D341Med (cell line): ENCODE results near the gene PALMD.

ENCODE experiments used
- DNase-seq: peaks from one replicate; pipeline ENCODE4 v3.0.0; 2012; ENCODE audit warnings: low spot score

The PALMD gene, protein sequence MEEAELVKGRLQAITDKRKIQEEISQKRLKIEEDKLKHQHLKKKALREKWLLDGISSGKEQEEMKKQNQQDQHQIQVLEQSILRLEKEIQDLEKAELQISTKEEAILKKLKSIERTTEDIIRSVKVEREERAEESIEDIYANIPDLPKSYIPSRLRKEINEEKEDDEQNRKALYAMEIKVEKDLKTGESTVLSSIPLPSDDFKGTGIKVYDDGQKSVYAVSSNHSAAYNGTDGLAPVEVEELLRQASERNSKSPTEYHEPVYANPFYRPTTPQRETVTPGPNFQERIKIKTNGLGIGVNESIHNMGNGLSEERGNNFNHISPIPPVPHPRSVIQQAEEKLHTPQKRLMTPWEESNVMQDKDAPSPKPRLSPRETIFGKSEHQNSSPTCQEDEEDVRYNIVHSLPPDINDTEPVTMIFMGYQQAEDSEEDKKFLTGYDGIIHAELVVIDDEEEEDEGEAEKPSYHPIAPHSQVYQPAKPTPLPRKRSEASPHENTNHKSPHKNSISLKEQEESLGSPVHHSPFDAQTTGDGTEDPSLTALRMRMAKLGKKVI

DNA sequence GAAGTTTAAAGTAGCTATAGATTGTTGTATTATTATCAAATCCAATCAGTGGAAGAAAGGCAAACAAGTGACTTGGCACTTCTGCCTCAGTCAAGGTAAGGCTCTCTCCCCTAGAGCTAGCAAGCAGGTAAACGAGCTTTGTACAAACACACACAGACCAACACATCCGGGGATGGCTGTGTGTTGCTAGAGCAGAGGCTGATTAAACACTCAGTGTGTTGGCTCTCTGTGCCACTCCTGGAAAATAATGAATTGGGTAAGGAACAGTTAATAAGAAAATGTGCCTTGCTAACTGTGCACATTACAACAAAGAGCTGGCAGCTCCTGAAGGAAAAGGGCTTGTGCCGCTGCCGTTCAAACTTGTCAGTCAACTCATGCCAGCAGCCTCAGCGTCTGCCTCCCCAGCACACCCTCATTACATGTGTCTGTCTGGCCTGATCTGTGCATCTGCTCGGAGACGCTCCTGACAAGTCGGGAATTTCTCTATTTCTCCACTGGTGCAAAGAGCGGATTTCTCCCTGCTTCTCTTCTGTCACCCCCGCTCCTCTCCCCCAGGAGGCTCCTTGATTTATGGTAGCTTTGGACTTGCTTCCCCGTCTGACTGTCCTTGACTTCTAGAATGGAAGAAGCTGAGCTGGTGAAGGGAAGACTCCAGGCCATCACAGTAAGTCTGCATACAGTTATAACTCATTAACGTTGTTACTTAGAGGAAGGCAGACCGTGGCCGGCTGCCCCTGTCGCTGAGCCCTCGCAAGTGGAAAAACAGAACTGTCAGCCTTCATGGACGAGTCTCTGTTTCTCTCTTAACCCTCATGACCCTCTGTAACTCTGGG lies at the start of gene PALMD:
Gene PALMD (plus strand): TSS at position 415 of the 833 bp plus-strand sequence. CDS start 205 bp downstream, at position 620.
- peak; percentile 57 for DNase-seq

DNA sequence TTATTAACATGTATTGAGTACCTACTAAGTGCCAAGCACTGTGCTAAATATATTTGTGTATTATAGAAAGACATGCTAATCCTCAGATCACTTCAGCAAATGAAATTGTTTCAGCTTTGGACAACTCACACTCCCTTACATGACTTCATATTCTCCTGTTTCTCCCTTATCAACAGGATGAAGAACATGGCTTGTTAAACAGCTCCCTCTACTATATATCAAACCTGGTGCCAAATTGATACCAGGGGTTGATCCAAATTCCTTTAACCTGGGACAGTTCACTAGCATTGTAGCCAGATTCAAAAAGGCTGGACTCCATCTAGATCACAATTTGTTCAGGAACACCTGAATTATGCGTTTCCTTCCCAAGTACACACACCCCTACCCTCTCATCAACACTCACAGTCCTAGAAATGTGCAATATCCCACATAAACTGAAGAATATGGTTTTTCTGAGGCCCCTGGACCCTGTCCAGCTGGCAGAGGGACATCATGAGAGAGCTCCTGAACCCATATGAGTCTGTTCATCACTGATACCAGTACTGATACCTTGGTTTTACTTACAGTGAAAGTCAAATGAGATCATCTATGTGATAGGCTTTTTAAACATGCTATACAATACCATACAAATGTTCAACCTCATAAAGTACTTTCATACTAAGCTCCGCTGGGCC lies 47.0 kb upstream of the PALMD start:
- no peak for DNase-seq

DNA sequence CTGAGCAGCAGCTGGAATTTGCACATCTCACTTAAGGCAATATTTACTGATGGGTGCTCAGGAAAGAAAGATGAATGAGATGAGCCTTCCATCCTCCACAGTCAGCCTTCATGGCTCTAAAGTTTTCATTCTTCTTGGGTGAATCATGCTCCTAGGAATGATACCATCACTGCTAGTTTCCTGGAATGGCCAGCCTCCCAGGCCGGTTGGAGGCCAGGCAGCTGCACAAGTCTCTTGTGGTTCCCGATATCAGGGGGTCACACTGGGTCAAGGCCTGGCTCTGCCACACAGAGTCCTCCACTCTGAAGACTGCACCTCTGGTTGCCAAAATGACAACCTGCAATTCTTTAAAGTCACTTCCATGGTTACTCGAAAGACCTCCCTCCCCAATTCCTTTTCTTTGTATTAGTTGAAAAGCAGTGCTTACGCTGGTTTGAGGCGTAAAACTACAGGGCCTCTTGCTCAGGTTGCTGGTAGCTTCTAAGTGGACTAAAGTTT lies 46.2 kb upstream of the PALMD start:
- DNase-seq = no peak

DNA sequence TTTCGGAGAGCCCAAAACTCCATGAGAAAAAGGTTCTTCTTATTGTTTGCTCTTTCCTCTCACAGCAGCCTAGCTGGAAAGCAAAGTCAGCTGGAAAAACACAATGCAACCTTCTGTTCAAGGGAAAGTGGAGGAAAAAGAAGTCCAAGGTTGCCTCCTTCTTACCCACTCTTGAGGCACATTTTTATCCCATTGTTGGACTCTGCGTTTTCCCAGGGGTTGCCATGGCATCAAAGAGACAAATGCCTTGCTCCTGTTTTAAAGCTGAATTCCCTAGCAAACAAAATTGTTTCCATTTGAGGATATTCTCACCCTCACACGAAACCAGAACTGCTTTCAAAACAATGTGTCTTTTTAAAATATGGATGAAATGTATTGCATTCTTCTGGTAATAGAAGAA lies 45.1 kb upstream of the PALMD start:
- no peak for DNase-seq

DNA sequence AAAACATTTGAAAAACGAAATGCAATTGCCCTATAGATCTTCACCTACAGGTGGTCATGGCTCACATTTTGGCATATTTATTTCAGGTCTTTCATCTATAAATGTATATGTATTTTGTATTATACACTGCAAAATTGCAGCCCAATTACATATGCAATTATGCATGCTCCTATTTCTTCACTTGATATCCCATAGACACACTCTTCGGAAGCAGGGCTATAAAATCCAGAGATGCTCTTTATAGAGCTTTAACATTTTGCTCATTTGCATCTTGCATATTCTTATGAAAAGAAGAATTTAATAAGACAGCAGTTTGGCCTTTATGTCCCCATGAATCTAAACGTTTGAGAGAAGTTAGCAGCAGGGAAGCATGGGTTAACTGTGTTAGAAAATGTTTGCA lies 44.7 kb upstream of the PALMD start:
- DNase-seq = no peak

DNA sequence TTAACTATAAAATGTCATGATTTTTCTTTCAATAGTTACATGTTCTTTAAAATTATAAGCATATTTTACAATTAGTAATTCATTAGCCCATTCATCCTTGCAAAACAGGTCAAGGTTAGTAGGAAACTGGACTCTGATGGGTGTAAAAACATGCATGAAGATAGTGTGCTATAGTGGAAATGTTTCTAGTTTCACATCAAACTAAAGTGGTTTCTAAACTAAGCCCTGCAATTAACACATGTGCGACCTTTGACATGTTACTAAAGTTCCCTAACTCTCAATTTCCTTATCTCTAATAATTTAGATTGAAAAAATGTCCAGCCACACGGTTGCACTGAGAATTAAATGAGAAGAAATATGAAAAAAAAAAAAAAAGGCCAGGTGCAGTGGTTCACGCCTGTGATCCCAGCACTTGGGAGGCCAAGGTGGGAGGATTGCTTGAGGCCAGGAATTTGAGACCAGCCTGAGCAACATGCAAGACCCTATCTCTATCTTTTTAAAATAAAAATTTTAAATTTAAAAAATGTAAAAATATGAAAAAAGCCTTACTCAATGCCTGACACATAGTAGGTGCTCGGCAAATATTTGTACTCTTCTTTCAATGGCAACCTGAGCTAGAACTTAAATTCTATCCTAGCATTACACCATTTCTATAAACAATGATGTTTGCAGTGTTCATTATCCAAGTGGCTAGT lies 44.1 kb upstream of the PALMD start:
- no peak for DNase-seq

DNA sequence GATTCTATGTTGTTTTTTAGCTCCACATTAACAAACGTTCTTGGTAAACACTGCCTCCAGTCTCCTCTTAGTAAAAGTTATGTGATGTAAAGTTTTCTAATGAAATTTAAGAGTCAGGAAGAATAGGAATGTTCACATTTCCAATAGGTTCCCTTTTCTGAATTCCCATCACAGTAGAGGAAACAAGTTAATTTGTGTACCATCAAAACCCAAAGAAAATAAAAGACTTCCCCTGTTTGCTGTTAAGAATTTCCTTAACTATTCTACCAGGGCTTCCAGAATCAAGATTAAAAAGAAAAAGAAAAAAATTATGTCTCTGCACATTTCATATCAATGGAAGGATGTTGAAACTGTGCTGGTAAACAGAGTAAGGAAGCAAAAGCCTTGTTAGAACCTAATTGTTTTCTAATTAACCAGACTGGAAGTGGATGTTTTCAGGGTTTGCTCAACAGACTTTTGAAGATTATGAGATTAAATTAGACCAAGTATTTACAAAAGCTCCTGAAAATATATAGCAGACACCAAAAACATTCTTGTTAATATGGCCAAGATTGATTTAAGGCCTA lies 43.4 kb upstream of the PALMD start:
- DNase-seq = no peak

DNA sequence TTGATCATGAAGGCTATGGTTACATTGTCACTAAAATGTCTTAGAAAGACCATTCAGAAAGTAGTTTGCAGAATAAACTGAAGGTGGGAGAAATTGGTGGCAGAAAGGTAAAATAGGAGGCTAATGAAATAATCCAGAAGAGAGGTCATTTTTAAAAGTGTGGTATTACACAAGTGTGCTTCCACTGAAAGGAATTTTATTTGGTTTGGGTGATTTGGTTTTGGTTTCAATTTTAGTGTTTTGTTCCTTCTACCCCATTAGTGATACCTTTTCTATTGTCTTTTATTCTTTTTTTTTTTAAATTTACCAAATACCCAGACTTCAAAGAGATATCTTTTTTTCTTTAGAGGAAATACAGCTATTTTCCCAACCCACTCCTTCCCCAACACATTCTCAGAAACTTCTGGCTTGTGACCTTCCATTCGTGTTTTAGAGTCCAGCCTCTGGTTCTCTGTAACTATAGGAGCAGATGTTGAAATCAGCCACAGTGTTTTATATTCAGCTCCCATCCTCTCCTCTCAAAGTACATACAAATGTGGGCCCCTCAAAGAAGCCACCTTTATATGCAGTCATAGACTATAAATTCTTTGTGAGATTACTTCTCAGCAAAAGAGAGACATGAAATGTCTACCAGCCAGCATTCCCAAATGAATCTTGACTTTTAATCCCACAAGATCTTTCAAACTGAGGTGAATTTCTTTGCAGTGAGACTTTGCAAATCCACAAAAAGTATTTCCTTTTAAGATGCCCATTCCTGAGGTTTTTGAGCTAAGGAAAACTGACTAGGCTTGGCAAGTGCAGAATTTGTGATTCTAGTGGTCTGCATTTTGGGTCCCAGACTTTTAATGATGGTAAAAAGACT lies 42.0 kb upstream of the PALMD start:
- DNase-seq = no peak

DNA sequence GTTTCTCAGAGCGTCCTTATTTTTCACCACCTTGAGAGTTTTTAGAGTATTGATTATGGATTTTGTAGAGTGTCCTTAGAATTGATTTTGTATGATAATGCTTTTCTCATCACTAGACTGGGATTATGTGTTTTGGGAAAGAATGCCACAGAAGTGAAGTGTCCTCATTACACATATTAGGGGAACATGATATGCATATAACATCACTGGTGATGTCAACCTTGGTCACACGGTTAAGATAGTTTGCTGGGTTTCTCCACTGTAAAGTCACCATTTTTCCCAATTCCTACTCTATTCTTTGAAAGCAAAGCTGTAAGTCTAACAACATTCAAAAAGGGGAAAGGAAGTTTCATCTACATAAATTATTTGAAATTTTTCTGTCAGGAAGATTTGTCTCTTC lies 39.6 kb upstream of the PALMD start:
- no peak for DNase-seq

DNA sequence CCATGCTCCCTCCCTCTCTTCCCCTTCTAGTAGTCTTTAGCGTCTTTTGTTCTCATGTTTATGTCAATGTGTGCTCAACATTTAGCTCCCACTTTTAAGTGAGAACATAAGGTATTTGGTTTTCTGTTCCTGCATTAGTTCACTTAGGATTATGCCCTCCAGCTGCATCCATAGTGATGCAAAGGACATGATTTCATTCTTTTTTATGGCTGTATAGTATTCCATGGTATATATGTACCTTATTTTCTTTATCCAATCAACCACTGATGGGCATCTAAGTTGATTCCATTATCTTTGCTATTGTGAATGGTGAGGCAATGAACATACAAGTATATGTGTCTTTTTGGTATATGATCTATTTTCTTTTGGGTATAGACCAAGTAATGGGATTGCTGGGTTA lies 38.3 kb upstream of the PALMD start:
- DNase-seq = no peak

DNA sequence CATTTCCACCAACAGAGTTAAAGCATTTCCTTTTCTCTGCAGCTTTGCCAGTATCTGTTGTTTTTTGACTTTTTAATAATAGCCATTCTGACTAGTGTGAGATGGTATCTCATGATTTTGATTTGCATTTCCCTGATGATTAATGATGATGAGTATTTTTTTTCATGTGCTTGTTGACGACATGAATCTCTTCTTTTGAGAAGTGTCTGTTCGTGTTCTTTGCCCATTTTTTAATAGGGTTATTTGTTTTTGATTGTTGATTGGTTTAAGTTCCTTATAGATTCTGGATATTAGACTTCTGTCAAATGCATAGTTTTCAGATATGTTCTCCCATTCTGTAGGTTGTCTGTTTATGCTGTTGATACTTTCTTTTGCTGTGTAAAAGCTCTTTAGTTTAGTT lies 37.9 kb upstream of the PALMD start:
- no peak for DNase-seq

DNA sequence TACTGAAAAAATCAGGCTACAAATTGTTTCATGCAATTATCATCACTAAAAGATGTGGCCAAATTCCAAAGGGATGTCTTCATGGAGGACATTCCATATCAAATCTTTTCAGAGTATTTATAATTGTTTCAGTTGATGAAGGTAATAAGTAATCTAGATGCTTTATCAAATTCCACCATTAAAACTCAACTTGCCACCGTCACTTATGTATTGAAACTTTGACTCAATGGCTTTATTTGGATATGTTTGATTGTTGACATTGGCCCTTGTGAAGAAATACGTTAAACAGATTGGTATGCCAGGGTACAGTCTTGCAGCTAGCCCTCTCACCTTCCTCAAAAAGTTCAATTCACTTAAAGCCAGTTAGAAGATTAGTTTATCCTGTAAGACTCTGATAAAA lies 32.2 kb upstream of the PALMD start:
- no peak for DNase-seq

DNA sequence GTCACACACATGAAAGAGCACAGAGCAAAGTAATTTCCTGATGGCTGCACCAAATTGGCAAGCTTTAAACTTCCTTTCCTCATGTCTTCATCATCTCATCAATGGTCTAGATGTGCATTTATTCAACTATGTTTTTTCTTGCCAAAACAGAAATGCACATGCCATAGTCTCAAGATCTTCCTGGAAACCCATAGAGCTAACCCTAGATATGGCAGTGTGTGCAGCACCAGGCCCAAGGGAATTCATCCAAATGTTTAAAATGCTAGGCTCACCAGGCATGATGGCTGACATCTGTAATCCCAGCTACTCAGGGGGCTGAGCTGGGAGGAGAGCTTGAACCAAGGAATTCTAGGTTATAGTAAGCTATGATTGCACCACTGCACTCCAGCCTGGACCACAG lies 31.2 kb upstream of the PALMD start:
- DNase-seq = no peak

DNA sequence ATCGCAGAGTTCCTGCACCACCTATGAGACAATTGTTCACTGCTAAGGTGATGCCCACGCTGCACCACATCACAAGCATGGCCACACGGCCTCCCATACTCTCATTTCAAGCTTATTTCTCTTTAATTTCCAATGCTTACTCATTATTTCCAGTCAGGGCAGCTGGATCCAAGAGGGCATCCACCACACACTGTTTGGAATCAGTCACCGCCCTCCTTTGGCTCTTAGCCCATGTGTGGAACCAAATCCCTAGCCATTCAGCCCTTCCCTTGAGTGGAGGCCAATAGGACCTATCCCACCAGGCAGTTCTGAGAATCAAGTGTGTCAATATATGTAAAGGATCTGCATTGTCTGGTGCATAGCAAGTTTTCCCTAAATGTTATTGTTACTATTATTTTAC lies 26.3 kb upstream of the PALMD start:
- no peak for DNase-seq

DNA sequence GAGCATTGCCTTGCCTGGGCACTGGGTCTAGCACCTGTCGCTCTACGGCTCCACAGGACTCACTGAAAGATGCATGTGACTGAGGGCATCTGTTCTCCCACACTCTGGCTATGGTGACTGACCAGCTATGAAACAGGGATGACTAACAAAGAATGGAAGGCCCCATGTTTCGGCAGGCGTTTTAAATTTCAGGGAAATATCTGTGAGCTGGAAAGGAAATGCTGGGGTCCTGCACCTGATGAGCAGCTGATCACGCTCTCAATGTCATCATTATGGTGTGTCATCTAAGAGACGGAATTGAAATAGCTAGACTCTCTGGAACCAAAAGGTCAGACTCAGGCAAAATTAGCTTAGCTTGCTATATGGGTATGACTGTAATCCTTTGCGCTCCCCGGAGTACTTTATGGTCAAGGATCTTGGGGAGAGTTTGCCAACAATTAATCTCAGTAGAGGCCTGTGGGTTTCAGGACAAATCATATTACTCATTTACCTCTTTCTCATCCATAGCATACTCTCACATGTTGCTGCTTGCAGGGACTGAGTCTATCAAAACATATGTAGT lies 24.5 kb upstream of the PALMD start:
- no peak for DNase-seq

DNA sequence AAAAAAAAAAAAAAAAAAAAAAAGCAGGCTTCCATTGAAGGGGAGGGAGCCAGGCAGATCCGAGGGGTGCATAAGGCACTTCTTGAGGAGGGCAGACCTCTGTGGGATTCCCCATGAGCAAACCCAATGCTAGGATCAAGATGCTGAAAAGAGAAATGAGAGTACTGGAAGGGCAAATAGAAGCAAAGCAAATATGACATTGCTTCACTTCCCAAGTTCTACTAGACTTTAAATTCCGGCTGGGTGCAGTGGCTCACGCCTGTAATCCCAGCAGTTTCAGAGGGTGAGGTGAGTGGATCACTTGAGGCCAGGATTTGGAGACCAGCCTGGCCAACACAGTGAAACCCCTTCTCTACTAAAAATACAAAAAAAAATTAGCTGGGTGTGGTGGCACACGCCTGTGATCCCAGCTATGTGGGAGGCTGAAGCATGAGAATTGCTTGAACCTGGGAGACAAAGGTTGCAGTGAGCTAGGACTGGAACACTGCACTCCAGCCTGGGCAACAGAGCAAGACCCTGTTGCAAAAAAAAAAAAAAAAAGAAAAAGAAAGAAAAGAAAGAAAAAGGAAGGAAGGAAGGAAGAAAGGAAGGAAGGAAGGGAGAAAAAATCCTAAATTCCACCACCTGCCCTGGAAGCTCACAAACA lies 23.1 kb upstream of the PALMD start:
- no peak for DNase-seq

DNA sequence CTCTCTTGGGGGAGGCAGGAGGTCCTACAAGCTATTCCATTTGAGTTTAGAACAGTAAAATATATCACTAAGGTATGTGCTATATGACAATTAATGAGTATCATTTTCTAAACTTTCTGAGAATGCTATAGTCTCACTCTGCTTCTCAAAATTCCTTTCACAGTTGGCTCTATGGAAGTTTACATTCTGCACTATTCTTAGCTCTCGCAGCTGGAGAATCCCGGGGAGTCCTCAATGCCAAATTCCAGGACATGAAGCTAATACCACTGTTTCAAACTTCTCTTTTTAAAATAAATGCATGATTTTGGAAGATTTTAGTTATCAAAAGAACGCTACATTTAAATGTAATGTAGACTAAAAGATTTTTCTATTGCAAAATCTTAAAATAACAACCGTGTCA lies 22.4 kb upstream of the PALMD start:
- no peak for DNase-seq

DNA sequence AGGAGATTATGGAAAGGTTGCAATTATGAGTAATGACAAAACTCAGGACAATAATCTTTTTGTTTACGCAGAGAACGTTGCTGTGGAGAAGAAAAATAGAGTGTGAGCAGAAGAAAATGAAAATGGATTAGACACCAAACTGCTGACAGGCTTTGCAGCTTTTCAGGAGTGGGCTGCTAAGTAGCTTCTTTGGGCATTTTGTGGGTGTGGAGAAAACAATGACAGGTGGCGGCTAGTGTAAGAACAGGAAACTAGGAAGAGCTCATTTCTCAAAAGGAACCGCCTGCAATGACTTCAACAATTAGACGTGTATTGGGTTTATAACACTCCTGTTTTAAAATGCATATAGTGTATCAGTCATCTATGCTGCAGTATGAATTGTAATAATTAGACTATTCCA lies 18.3 kb upstream of the PALMD start:
- DNase-seq = peak; percentile 61

DNA sequence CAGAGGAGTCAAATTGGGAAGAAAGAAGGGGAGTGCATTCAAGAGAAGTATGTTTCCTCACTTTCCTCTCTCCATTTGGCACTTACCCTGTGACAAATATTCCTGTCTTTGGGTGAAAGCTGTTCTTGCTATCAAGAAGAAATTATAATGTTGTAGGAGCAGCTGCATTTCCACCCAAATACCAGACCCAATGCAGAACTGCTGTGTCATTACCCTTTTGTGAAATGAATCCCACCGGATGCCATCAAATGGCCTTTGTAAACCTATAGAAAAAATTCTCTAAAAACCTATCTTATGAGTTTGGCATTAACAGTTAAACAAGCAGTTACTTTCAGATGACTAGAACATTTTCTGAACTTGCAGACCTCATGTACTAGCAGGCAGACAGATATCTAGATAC lies 16.7 kb upstream of the PALMD start:
- no peak for DNase-seq
